Measurements from ENCODE around the gene MAN2B2. TPM values are rescaled to one million over a fixed set of nuclear protein-coding genes. Genes with fewer than 3 reads are reported as not detected.

The MAN2B2 gene
- total RNA-seq, 4 donors from 2014 or later = 3.3 to 5.6 (median 4.5) TPM

- in situ Hi-C loops (cut with MboI; ENCODE audit: low sequenced_read_pairs in 4 of 4) = no loop called here
- no peaks in the 10 kb centered on the region for H3K9me3 ChIP-seq
- H3K27ac ChIP-seq = no peak overlapping the region
- peaks cover 0 to 7% (median 0%) of the 10 kb centered on the region in 3 donors for H3K27me3 ChIP-seq
- ATAC-seq (no peak), DNase-seq (no peak)
- no peak overlapping the region for H3K4me3 ChIP-seq
- TF ChIP-seq CTCF (IDR thresholded peaks at IDR 0.05 in 4 of 5, conservative IDR thresholded peaks at IDR 0.05 in 1 of 5) (no peak), POLR2A (IDR thresholded peaks at IDR 0.05) (no peak)
- no peaks in the 10 kb centered on the region for H3K36me3 ChIP-seq
- intact Hi-C loops (cut with DNase I; ENCODE audit: low total_unique reads) = no loop called here
- no peaks in the 10 kb centered on the region for H3K4me1 ChIP-seq
Observed at GRCh38 chr4:6594826-6595355, 19.9 kb downstream of the MAN2B2 start.

- no peak overlapping the region for H3K27ac ChIP-seq
- ATAC-seq = no peak
- TF ChIP-seq POLR2A (IDR thresholded peaks at IDR 0.05) = no peak
- TF ChIP-seq CTCF (IDR thresholded peaks at IDR 0.05 in 4 of 5, conservative IDR thresholded peaks at IDR 0.05 in 1 of 5) = no peak
- intact Hi-C loops (cut with DNase I; ENCODE audit: low total_unique reads) (no loop called here), in situ Hi-C loops (cut with MboI; ENCODE audit: low sequenced_read_pairs in 4 of 4) (no loop called here)
- peaks cover 0 to 2% of the 10 kb centered on the region in 2 donors for H3K36me3 ChIP-seq
- H3K9me3 ChIP-seq = no peaks in the 10 kb centered on the region
- no peak for DNase-seq
- no peaks in the 10 kb centered on the region for H3K4me1 ChIP-seq
- H3K27me3 ChIP-seq = peaks cover 0 to 7% (median 0%) of the 10 kb centered on the region in 3 donors
- no peak overlapping the region for H3K4me3 ChIP-seq
Observed at GRCh38 chr4:6595897-6596537, 21.0 kb downstream of the MAN2B2 start.

- Histone ChIP-seq H3K27me3 (peaks cover 0 to 3% (median 0%) of the 10 kb centered on the region in 3 donors), H3K4me1 (no peaks in the 10 kb centered on the region), H3K9me3 (no peaks in the 10 kb centered on the region), H3K4me3 (no peak overlapping the region), H3K36me3 (peaks cover 0 to 5% of the 10 kb centered on the region in 2 donors), H3K27ac (no peak overlapping the region)
- in situ Hi-C loops (cut with MboI; ENCODE audit: low sequenced_read_pairs in 4 of 4) = no loop called here
- TF ChIP-seq CTCF (IDR thresholded peaks at IDR 0.05 in 4 of 5, conservative IDR thresholded peaks at IDR 0.05 in 1 of 5) (no peak), POLR2A (IDR thresholded peaks at IDR 0.05) (no peak)
- intact Hi-C loops (cut with DNase I; ENCODE audit: low total_unique reads) = no loop called here
- DNase-seq = no peak
- ATAC-seq = no peak
Observed at GRCh38 chr4:6596948-6597347, 22.0 kb downstream of the MAN2B2 start.

- Histone ChIP-seq H3K9me3 (no peaks in the 10 kb centered on the region), H3K4me3 (no peak overlapping the region), H3K27ac (no peak overlapping the region), H3K27me3 (peaks cover 0 to 3% (median 0%) of the 10 kb centered on the region in 3 donors), H3K4me1 (no peaks in the 10 kb centered on the region), H3K36me3 (peaks cover 0 to 5% of the 10 kb centered on the region in 2 donors)
- TF ChIP-seq CTCF (IDR thresholded peaks at IDR 0.05 in 4 of 5, conservative IDR thresholded peaks at IDR 0.05 in 1 of 5) = no peak
- no peak for TF ChIP-seq POLR2A (IDR thresholded peaks at IDR 0.05)
- ATAC-seq = no peak
- in situ Hi-C loops (cut with MboI; ENCODE audit: low sequenced_read_pairs in 4 of 4) (no loop called here), intact Hi-C loops (cut with DNase I; ENCODE audit: low total_unique reads) (no loop called here)
- no peak for DNase-seq
Observed at GRCh38 chr4:6598127-6598526, 23.1 kb downstream of the MAN2B2 start.
